KOPT-K1 (cell line): ENCODE data around the gene SF3B5.

Source experiments
- H3K27ac ChIP-seq: fragments of 200-600 bp; sonication (generic); 2 replicates; pipeline ENCODE4 v1.5.1; 2016; ENCODE audit warnings: antibody characterized with exemption, mild to moderate bottlenecking, low read depth, low read length; ENCODE audit not compliant: poor library complexity, severe bottlenecking
- H3K36me3 ChIP-seq: fragments of 200-600 bp; sonication (generic); 2 replicates; pipeline ENCODE4 v1.5.1; 2017; ENCODE audit warnings: antibody characterized with exemption, mild to moderate bottlenecking, low read length, moderate library complexity; ENCODE audit not compliant: insufficient read depth
- H3K9me3 ChIP-seq: fragments of 200-600 bp; sonication (generic); 2 replicates; pipeline ENCODE4 v1.5.1; 2017; ENCODE audit warnings: antibody characterized with exemption, low read length, mild to moderate bottlenecking; ENCODE audit not compliant: insufficient read depth, poor library complexity, severe bottlenecking

SF3B5 gene

GRCh38 chr6:144123836-144124235, 28.5 kb upstream of the SF3B5 start:
- Histone ChIP-seq H3K9me3 (no peaks in the 10 kb centered on the region), H3K27ac (no peak overlapping the region), H3K36me3 (no peaks in the 10 kb centered on the region)

DNA sequence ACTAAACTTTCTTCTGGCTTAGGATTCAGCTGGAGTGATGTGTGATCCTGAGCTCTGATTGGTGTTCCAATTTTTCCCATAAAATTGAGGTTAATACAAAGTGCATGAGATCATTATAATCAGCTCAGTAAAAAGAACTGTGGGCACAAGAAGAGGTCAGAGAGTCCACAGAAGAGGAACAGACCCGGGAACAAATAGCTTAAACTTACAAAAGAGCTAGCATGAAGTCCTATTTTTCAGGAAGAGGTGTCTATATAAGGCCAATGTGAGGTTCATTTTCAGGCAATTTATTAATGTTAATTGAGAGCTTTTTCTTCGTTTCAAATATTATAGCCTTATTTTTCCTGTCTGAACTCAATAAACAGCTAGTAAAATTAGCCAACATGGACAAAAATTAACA, 28.0 kb upstream of the SF3B5 start:
- Histone ChIP-seq H3K36me3 (no peaks in the 10 kb centered on the region), H3K27ac (no peak overlapping the region), H3K9me3 (no peaks in the 10 kb centered on the region)

DNA sequence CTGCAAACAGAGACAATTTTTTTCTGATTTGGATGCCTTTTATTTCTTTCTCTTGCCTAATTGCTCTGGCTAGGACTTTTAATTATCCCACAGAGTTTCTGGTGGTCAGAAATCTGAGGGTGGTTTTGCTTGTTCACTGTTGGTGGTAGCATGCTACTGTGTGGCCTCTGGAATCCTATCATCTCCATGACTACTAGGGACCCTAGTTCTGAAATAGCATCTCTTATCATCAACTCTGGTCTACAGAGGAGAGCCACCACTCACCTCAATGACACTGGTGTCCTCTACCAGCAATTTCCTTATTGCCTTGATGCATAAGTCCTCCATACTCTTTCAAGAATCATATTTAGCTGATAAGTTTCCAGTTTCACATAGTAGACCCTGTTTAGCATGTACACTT, 27.5 kb upstream of the SF3B5 start:
- H3K9me3 ChIP-seq: no peaks in the 10 kb centered on the region
- no peaks in the 10 kb centered on the region for H3K36me3 ChIP-seq

GRCh38 chr6:144119376-144119775, 24.0 kb upstream of the SF3B5 start:
- Histone ChIP-seq H3K36me3 (no peaks in the 10 kb centered on the region), H3K27ac (no peak overlapping the region), H3K9me3 (no peaks in the 10 kb centered on the region)

More for the DNA sequence above, 27.5 kb upstream of the SF3B5 start:
- H3K27ac ChIP-seq: no peak overlapping the region

DNA sequence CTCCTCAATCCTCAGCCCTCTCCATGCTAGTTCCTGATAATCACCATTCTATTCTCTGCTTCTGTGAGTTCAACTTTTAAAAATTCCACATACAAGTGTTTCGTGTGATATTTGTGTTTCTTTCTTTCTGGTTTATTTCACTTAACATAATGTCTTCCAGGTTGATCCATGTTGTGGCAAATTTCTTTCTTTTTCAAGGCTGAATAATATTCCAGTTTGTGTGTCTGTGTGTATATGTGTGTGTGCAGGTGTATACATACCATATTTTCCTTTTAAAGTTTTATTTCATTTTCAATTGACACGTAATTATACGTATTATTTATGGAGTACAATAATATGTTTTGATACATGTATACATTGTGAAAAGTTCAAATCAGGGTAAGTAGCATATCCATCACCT, 19.8 kb upstream of the SF3B5 start:
- H3K27ac ChIP-seq: no peak overlapping the region
- H3K36me3 ChIP-seq: no peaks in the 10 kb centered on the region
- no peaks in the 10 kb centered on the region for H3K9me3 ChIP-seq

DNA sequence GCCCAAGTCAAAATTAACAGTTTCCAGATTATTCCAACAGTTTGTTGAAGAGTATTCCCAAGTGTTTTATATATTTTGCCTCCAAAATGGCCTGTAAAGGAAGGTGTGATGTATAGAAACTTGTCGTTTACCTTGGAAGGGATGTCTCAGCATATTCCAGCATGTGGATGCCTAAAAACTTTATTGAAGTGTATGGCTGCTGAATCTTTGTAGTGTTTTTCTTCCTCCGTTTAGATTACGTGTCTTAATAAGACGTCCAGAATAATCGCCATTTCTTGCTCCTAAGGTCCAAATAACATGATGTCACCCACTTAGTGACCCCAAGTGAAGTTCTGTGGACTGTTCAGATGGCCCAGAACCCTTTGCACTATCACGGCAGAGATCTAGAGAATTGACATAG, 18.0 kb upstream of the SF3B5 start:
- no peak overlapping the region for H3K27ac ChIP-seq
- H3K36me3 ChIP-seq: no peaks in the 10 kb centered on the region
- H3K9me3 ChIP-seq: no peaks in the 10 kb centered on the region

- H3K9me3 ChIP-seq: no peaks in the 10 kb centered on the region
- no peak overlapping the region for H3K27ac ChIP-seq
- no peaks in the 10 kb centered on the region for H3K36me3 ChIP-seq
Observed at GRCh38 chr6:144110210-144110609, 14.8 kb upstream of the SF3B5 start.

DNA sequence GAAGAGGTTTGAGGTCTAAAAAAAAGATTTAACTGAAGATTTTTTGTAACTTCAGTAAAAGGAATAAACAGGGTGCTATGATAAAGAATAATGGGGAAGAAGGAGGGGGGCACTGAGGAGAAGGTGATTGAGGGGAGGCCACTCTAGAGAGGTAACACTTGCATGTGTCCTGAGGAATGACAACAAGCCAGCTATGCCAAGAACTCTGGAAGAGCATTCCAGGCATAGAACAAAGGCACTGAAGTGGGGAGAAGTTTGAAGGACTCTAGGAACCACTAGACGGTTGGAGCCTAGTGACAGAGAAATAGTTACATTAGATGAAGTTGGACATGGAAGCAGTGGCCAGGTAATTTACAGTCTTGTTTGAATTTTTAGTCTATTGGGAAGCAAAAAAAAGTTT, 10.8 kb upstream of the SF3B5 start:
- H3K36me3 ChIP-seq: no peaks in the 10 kb centered on the region
- H3K27ac ChIP-seq: no peak overlapping the region
- H3K9me3 ChIP-seq: no peaks in the 10 kb centered on the region

DNA sequence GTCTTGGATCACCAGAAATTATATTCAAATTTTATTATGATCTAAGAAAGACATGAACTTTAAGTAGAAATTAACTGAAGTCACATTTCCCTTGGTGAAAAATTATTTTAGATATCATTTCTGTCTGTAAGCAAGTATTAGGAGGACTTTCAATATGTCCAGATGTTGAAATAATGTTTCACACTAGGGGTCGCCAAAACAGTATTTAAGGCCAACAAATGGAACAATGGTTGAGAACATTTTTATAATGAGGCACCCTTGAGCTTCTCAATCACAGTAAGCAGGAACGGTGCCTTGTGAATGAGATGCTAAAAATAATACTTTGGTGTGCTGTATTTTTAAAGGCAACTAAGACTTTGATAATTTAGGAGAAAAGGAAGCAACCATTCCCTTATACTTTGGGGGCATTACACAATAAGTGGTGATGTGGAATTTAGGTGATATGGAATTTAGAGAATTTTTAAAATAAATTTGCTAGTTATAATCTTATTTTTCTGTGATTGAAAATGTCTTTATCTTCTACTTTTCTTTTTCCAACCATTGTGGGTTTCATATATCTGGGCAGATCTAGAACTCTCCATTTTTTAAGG, 9.6 kb upstream of the SF3B5 start:
- no peaks in the 10 kb centered on the region for H3K9me3 ChIP-seq
- no peaks in the 10 kb centered on the region for H3K36me3 ChIP-seq

DNA sequence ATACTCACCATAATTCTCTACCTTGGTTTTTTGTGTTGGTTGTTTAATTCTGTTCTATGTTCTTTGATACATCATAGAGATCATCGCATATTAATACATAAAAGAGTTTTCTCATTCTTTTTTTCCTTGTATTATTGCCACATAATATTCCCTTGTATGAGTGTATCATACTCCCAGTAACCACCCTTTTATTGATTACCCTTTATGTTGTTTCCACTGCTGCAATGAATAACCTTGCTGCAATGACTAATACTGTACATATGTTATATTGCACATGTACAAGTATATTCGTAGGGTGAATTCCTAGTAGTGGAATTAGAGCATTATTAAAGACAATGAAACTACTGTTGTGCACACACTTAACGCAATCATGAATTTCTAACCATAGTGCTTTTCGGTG, 9.1 kb upstream of the SF3B5 start:
- H3K9me3 ChIP-seq: no peaks in the 10 kb centered on the region

More for the DNA sequence above, 9.6 kb upstream of the SF3B5 start:
- H3K27ac ChIP-seq: no peak overlapping the region

DNA sequence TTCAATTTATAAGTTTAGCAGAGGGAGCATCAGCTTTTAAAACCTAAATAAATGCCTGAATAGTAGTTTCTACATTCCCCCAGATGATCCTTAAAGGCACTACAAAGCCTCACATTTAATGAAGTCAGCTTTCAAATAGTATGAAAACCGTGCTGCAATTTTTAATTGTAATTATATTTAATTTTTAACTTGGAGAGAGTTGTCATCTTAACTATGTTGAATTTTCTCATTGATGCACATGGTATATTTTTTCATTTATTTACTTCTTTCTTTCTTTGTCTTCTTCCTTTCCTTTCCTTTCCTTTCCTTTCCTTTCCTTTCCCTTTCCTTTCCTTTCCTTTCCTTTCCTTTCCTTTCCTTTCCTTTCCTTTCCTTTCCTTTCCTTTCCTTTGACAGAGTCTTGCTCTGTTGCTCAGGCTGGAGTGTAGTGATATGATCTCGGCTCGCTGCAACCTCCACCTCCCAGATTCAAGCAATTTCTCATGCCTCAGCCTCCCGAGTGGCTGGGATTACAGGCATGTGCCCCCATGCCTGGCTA, 7.7 kb upstream of the SF3B5 start:
- H3K36me3 ChIP-seq: no peaks in the 10 kb centered on the region
- H3K27ac ChIP-seq: no peak overlapping the region
- H3K9me3 ChIP-seq: no peaks in the 10 kb centered on the region

More for the DNA sequence above, 9.1 kb upstream of the SF3B5 start:
- Histone ChIP-seq H3K36me3 (no peaks in the 10 kb centered on the region), H3K27ac (no peak overlapping the region)

DNA sequence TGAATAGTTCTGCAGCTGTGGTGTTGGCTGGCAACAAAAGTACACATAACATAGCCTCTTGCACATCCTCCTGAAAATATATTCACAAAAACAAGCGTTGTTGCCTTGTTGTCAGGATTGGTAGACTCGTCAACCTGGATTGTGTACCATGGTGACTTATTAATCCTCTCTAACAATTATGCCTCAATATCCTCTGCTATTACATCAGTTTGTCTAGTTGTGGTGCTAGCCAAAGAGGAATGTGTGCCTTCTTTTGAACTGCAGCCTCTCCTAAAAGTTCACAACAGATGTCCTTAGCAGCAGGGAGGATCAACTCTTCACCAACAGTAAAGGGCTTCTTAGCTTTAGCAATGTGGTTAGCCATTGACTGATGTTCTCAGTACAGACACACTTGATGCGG, 3.6 kb upstream of the SF3B5 start:
- no peak overlapping the region for H3K27ac ChIP-seq
- no peaks in the 10 kb centered on the region for H3K9me3 ChIP-seq
- H3K36me3 ChIP-seq: 0 out of 2 replicates have a peak, but pooled peaks cover under 1% of the 10 kb centered on the region

DNA sequence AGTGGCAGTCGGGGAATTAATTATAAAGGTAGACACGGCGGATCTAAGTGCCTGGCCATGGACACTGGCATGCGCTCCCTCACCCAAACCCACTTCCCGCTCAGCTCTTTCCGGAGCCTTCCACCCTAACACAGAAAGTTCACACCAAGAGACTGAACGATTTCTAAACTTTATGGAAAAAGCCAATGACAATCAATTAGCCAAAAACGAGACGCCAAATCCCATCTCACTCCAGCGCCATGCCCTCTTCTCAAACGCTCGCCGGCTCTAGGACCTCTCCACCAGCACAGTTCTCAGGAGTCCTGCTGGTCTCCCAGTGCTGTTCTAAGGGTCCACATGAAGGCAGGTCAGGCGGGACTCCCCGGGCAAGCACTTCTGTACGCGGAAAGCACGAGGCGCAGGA, 641 bp downstream of the SF3B5 start:
- Histone ChIP-seq H3K27ac (peak overlapping the region; percentile 78), H3K36me3 (peaks cover 11% of the 10 kb centered on the region; the same call in 1 of the 2 replicates), H3K9me3 (no peaks in the 10 kb centered on the region)

- H3K9me3 ChIP-seq: no peaks in the 10 kb centered on the region
- peaks cover 11% of the 10 kb centered on the region; the same call in 1 of the 2 replicates for H3K36me3 ChIP-seq
- H3K27ac ChIP-seq: no peak overlapping the region
Observed at GRCh38 chr6:144093658-144094057, 1.7 kb downstream of the SF3B5 start.

- H3K9me3 ChIP-seq: no peaks in the 10 kb centered on the region
- H3K27ac ChIP-seq: no peak overlapping the region
- H3K36me3 ChIP-seq: peaks cover 11% of the 10 kb centered on the region; the same call in 1 of the 2 replicates
Observed at GRCh38 chr6:144093236-144093635, 2.1 kb downstream of the SF3B5 start.

- H3K27ac ChIP-seq: no peak overlapping the region
- no peaks in the 10 kb centered on the region for H3K9me3 ChIP-seq
- peaks cover 11% of the 10 kb centered on the region; the same call in 1 of the 2 replicates for H3K36me3 ChIP-seq
Observed at GRCh38 chr6:144090384-144090783, 5.0 kb downstream of the SF3B5 start.
